Immature natural killer cell (primary cell): ENCODE measurements around the gene BICRA. TPM values are rescaled to one million over a fixed set of nuclear protein-coding genes. Genes with fewer than 3 reads are reported as not detected.
"Not testable (repeated sequence)": the region's sequence is repeated elsewhere in the genome, so short reads cannot be mapped to it uniquely, and the experiment has no call there.

Experiments
- DNase-seq, 3 donors: peaks; one replicate each; pipeline ENCODE4 v3.0.0; 2022; ENCODE audit warnings: mixed read lengths in 1 of 3
- H3K27ac Mint-ChIP-seq, 6 donors: one replicate each; pipeline ENCODE4 v1.8.0; 2020; ENCODE audit warnings: mixed read lengths in 6 of 6, mild to moderate bottlenecking in 5 of 6, inconsistent platforms in 4 of 6, moderate library complexity in 3 of 6
- H3K27me3 Mint-ChIP-seq, 3 donors: one replicate each; pipeline ENCODE4 v1.8.0; 2020 to 2021; ENCODE audit warnings: low read depth in 3 of 3, mild to moderate bottlenecking in 3 of 3, mixed read lengths in 3 of 3, moderate library complexity in 3 of 3, inconsistent platforms in 1 of 3
- H3K36me3 Mint-ChIP-seq, 3 donors: one replicate each; pipeline ENCODE4 v1.8.0; 2020; ENCODE audit warnings: mixed read lengths in 3 of 3, inconsistent platforms in 2 of 3, mild to moderate bottlenecking in 2 of 3
- H3K4me1 Mint-ChIP-seq, 2 donors: one replicate each; pipeline ENCODE4 v1.8.0; 2020; ENCODE audit warnings: inconsistent platforms in 2 of 2, mild to moderate bottlenecking in 2 of 2, mixed read lengths in 2 of 2, moderate library complexity in 1 of 2
- H3K4me3 Mint-ChIP-seq, 5 donors: one replicate each; pipeline ENCODE4 v1.8.0; 2020; ENCODE audit warnings: mild to moderate bottlenecking in 5 of 5, mixed read lengths in 5 of 5, inconsistent platforms in 3 of 5, moderate library complexity in 3 of 5
- H3K9me3 Mint-ChIP-seq, 6 donors: one replicate each; pipeline ENCODE4 v1.8.0; 2020; ENCODE audit warnings: mild to moderate bottlenecking in 6 of 6, mixed read lengths in 6 of 6, inconsistent platforms in 4 of 6, moderate library complexity in 3 of 6
- polyA plus RNA-seq, 3 donors: library from polyadenylated mRNA; unstranded; fragments of 300-500 nt; fragmentation: Illumina TruSeq; gene quantifications; one replicate each; pipeline ENCODE4 v1.2.3, GENCODE V29; 2021

Gene BICRA
- polyA plus RNA-seq: 1 to 10 TPM in 1 of 3 donors, under 1 TPM in 1, not detected in 1; 0.36 to 1.9 TPM

DNA sequence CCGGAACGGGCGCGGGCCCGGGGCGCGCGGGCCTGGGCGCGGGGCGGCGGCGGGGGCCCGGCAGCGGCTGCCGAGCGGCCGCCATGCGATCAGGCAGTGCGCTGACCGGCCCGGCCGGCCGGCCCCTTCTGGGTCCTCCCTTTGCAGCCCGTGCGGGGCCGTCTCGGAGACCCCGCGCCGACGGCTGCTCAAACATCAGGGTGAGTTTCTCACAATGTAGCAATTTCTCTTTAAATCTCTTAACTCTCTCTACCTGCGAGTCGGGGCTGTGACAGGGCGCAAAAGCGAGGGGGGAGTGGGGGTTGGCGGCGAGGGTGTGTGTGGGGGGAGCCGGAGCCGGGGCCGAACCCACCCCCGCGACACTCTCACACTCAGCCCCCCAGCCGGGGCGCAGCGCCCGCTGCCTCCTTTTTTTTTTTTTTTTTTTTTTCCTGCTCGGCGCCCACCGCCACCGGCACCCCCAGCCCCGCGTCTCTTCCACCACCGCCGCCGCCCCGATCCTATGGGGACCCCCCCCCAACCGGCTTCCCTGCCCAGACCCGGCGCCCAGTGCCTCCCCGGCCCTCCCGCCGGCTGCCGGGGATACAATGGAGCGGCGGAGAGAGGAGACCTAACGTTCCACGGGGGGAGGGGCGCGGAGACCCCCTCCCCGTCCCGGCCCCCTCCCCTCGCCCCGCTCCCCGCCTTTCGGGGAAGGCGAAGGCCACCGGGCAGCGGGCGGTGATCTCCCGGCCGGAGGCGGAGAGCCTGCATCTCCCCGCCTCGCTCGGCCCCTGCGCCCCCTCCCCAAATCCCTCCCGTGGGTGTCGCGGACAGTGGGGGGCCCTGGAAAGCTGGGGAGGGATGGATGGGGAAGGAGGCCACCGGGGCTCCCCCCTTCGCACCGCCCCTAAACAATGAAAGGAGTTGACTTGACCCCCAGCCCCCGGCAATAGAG is at the start of gene BICRA:
TSS of gene BICRA (plus strand) at position 166 of the 937 bp plus-strand sequence. CDS start 64,441 bp downstream, outside the sequence.
- H3K27ac Mint-ChIP-seq: peak within 1 kb of the TSS; percentile 85 to 98 (median 96)
- no peaks in the 10 kb centered on the region for H3K9me3 Mint-ChIP-seq
- H3K4me1 Mint-ChIP-seq: peaks cover 31 to 39% of the 10 kb centered on the region in 2 donors
- peaks cover 1 to 12% (median 3%) of the 10 kb centered on the region in 3 donors for H3K27me3 Mint-ChIP-seq
- H3K4me3 Mint-ChIP-seq: peak within 1 kb of the TSS; percentile 87 to 98 (median 97)
- no peaks in the 10 kb centered on the region for H3K36me3 Mint-ChIP-seq
- DNase-seq: peak; percentile 83 to 90 (median 84)

DNA sequence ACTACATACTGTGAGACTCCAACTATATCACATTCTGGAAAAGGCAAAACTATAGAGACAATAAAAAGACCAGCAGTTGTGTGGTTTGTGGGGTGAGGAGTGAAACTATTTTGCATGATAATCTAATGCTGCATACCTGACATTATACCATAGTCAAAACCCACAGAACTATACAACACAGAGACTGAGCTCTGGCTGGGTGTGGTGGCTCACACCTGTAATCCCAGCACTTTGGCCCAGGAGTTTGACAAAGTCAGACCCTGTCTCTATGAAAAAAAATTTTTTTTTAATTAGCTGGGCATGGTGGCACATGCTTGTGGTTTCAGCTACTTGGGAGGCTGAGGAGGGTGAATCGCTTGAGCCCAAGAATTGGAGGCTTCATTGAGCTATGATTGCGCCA is 47.9 kb upstream of the BICRA start:
- Mint-ChIP-seq H3K9me3 (no peaks in the 10 kb centered on the region), H3K4me3 (no peak overlapping the region), H3K27me3 (peaks cover 0 to 2% (median 0%) of the 10 kb centered on the region in 3 donors), H3K27ac (no peak overlapping the region), H3K36me3 (no peaks in the 10 kb centered on the region), H3K4me1 (peaks cover 5 to 6% of the 10 kb centered on the region in 2 donors)
- DNase-seq: no peak

DNA sequence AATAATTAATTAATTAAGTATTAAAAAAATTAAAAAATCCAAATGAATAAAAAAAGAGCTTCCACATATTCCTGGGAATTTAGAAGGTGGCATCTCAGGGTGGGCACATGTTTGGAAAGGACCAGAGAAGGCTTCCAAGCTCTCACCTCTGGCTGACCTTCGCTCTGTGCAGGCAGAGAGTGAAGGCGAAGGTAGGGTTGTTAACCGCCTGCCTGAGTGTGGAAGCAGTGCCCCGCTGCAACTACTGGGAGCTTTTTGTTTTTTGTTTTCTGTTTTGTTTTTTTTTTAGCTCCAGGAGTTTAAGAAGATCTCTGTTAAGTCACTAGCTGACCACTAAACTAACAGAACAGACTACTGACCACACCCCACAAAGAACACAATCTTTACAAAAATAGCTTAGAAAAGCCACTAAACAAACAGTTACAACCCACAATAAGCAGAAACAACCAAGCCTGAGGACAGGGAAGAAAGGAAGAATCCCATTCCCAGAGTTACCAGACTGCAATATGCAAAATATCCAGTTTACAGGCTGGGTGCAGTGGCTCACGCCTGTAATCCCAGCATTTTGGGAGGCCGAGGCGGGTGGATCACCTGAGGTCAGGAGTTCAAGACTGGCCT is 47.4 kb upstream of the BICRA start:
- DNase-seq: no peak
- peaks cover 0 to 2% (median 0%) of the 10 kb centered on the region in 3 donors for H3K27me3 Mint-ChIP-seq
- H3K4me1 Mint-ChIP-seq: peaks cover 5 to 6% of the 10 kb centered on the region in 2 donors
- H3K36me3 Mint-ChIP-seq: no peaks in the 10 kb centered on the region
- H3K4me3 Mint-ChIP-seq: no peak overlapping the region
- no peak overlapping the region for H3K27ac Mint-ChIP-seq
- no peaks in the 10 kb centered on the region for H3K9me3 Mint-ChIP-seq

DNA sequence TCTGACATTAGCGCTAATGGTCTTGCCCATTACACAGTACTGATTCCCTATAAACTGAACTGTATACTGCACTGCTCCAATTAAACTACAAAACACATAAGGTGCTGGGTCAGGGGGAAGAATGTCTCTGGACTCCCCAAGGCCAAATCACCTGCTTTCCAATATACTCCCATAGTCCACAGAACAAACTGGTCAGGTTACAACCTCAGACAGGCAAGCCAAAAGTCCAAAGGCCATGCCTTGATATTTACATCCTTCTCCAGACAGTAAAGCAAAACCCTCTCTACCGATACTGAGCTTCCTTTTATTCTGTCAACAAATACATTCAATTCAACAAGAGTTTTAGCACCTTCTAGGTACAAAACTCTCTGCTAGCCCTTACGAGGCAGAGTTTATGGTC is 44.9 kb upstream of the BICRA start:
- Mint-ChIP-seq H3K27ac (no peak overlapping the region), H3K4me1 (peaks cover 5 to 6% of the 10 kb centered on the region in 2 donors), H3K4me3 (no peak overlapping the region), H3K27me3 (peaks cover 0 to 1% (median 1%) of the 10 kb centered on the region in 3 donors), H3K36me3 (no peaks in the 10 kb centered on the region), H3K9me3 (no peaks in the 10 kb centered on the region)
- no peak for DNase-seq

DNA sequence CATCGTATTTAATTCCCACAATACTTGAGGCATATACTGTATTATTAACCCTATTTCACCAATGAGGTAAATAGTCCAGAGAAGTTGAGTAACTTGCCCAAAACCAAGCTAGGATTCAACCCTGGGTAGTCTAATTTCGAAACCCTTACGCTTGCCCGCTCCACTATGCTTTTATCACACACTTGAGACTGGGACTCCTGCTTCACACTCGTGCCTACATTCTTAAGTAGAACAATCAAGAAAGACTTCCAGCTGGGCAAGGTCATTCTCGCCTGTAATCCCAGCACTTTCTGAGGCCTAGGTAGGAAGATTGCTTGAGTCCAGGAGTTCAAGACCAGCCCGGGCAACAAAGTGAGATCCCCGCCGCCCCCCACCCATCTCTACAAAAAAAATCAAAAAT is 39.6 kb upstream of the BICRA start:
- no peak for DNase-seq
- Mint-ChIP-seq H3K27ac (peak overlapping the region in 1 of 6 donors; percentile 51), H3K4me1 (peaks cover 10 to 12% of the 10 kb centered on the region in 2 donors), H3K27me3 (peaks cover 0 to 7% (median 3%) of the 10 kb centered on the region in 3 donors), H3K4me3 (no peak overlapping the region), H3K9me3 (peaks cover 0 to 1% (median 0%) of the 10 kb centered on the region in 6 donors), H3K36me3 (no peaks in the 10 kb centered on the region)

DNA sequence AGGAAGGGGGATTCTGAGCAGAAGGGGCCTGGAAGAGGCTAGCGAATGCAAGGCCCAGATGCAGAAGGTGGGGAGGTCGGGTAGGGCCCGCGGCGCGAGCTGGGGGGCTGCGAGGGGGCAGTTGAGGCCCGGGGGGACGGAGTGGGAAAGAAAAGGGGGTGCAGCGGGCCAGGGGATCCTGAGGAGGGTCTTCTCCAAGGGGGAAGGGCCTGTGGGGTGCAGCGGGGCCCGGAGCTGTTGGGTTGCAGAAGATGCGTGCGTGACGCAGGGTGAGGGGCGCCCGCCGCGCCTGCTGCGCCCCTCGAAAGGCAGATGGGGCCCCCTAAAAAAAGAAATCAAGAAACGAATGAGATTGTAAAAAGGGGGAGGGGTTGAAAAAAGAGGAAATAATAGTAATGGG is 36.3 kb upstream of the BICRA start:
- peaks cover 0 to 12% (median 3%) of the 10 kb centered on the region in 3 donors for H3K27me3 Mint-ChIP-seq
- H3K27ac Mint-ChIP-seq: no peak overlapping the region
- H3K9me3 Mint-ChIP-seq: peaks cover 0 to 1% (median 0%) of the 10 kb centered on the region in 6 donors
- H3K4me3 Mint-ChIP-seq: peak overlapping the region in 4 of 5 donors; percentile 53 to 71 (median 61)
- DNase-seq: no peak
- H3K4me1 Mint-ChIP-seq: peaks cover 14 to 16% of the 10 kb centered on the region in 2 donors
- no peaks in the 10 kb centered on the region for H3K36me3 Mint-ChIP-seq

DNA sequence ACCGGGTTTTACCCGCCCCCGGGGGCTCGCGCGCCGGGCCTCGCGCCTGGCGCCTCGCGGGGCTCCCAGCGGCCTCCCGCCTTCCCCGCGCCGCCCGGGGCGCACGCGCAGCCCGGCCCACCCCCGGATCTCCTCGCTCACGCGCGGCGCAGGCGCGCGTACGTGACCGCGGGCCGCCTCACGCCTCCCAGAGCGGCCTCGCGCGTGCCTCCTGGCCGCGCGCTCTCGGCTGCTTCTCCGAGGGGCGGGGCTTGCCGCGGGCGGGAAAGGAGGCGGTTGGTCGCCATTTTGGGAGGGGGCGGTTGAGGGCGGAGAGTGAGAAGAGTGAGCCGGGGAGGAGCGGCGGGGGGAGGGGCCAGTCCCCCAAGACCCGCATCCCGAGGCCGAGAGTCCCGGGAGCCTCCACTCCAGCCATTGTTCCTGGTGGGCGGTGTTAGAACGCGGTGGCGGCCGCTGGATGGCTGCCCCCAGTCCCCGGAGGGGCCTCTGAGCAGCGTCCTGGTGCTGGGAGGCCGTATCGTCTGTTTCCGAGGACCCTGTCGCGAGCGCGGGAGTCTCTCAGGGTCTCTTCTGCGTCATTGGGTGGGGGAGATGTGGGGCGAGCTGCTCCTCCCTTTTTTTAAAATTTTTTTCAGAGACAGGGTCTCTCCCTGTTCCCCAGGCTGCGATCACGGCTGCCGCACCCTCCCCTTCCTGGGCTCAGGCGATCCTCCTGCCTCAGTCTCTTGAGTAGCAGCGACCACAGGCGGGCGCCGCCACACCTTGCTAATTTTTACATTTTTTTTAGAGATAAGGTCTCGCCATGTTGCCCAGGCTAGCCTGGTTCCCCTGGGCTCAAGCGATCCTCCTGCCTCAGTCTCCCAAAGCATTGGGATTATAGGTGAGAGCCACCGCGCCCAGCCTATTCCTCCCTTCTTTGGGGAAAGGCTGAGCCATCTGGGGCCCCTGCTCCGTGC is 35.6 kb upstream of the BICRA start, which contains the start of gene ZNF541:
TSS of gene ZNF541 (minus strand) at position 78 of the 956 bp plus-strand sequence. CDS start 17,292 bp downstream, outside the sequence.
- Mint-ChIP-seq H3K4me3 (peak within 1 kb of the TSS; percentile 72 to 85 (median 84)), H3K36me3 (no peaks in the 10 kb centered on the region), H3K27ac (peak within 1 kb of the TSS; percentile 57 to 82 (median 69)), H3K9me3 (peaks cover 0 to 1% (median 0%) of the 10 kb centered on the region in 6 donors), H3K4me1 (peaks cover 19% of the 10 kb centered on the region in 2 donors), H3K27me3 (peaks cover 0 to 14% (median 4%) of the 10 kb centered on the region in 3 donors)
- DNase-seq: peak; percentile 89 to 92 (median 91)

DNA sequence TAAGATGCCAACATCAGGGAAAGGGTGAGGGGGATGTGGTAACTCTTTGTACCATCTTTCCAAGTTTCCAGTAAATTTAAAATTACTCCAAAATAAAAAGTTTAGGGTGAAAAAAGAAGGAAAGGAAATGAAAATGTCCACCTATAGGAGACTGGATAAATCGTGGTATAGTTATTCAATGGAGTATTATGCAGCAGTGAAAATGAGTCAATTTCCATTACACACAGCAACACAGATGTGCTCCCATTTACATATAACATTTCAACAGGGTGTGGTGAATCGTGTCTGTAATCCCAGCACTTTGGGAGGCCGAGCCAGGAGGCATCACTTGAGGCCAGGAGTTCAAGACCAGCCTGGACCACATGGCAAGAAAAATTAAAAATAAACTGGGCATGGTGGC is 28.5 kb upstream of the BICRA start:
- no peak overlapping the region for H3K27ac Mint-ChIP-seq
- no peak overlapping the region for H3K4me3 Mint-ChIP-seq
- no peaks in the 10 kb centered on the region for H3K36me3 Mint-ChIP-seq
- no peaks in the 10 kb centered on the region for H3K9me3 Mint-ChIP-seq
- H3K4me1 Mint-ChIP-seq: peaks cover 8 to 9% of the 10 kb centered on the region in 2 donors
- H3K27me3 Mint-ChIP-seq: peaks cover 3 to 8% (median 4%) of the 10 kb centered on the region in 3 donors
- DNase-seq: no peak

DNA sequence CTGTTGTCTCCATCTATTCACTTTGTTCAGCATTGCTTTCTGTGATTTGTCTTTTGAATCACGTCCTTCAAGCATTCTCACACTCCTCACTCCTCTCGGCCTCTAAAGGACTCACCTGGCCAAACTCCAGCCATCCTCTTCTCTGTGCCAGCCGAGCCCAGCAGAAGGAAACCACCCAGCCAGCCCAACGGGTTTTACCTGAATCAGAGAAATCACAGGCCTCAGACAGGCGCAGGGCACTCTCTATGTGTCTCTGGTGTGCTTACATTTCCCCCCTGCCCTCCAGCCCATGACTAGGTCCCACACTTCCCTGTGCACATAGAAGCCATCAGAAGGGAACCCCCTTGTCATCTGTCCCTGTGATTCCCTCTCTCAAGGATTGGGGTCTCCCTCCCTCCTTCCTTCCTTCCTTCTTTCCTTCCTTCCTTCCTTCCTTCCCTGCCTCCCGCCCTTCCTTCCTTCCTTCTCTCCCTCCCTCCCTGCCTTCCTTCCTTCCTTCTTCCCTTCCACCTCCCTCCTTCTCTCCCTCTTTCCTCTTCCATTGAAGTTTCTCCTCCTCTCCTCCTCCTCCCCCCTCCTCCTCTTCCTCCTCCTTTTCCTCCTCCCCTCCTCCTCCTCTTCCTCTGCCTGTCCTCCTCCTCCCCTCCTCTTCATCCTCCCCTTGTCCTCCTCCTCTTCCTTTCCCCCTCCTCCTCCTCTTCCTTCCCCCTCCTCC is 27.2 kb upstream of the BICRA start:
- H3K4me3 Mint-ChIP-seq: no peak overlapping the region
- peaks cover 3 to 9% (median 8%) of the 10 kb centered on the region in 3 donors for H3K27me3 Mint-ChIP-seq
- peaks cover 0 to 5% (median 0%) of the 10 kb centered on the region in 6 donors for H3K9me3 Mint-ChIP-seq
- DNase-seq: no peak
- peaks cover 8 to 9% of the 10 kb centered on the region in 2 donors for H3K4me1 Mint-ChIP-seq
- peaks cover 0 to 5% (median 0%) of the 10 kb centered on the region in 3 donors for H3K36me3 Mint-ChIP-seq
- H3K27ac Mint-ChIP-seq: no peak overlapping the region

DNA sequence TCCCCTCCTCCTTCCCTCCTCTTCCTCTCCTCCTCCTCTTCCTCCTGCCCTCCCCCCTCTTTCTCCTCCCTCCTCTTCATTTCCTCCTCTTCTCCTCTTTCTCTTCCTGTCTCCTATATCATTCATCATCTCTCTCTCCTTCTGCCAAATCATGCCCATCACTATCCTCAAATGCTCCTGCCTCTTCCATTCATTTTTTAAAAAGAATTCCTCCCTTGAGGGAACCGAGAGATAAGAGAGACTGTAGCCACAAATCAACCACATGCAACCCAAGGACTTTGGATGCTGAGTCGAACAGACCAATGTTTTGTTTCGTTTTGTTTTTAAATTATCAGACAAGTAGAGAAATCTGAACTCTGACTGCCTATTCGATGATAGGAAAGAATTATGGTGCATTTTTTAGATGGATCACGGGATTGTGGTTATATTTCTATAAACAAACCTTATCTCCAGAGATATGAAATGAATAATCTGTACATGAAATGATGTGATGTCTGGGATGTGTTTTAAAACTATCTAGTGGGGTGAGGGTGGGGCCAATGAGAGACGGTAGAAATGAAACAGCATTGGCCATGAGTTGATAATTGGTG is 26.5 kb upstream of the BICRA start:
- no peak for DNase-seq
- Mint-ChIP-seq H3K36me3 (peaks cover 0 to 5% (median 0%) of the 10 kb centered on the region in 3 donors), H3K27ac (peak overlapping the region in 2 of 6 donors; percentile 2 to 25), H3K4me3 (no peak overlapping the region), H3K4me1 (peaks cover 7% of the 10 kb centered on the region in 2 donors), H3K27me3 (peaks cover 3 to 9% (median 8%) of the 10 kb centered on the region in 3 donors), H3K9me3 (peaks cover 0 to 5% (median 0%) of the 10 kb centered on the region in 6 donors)

DNA sequence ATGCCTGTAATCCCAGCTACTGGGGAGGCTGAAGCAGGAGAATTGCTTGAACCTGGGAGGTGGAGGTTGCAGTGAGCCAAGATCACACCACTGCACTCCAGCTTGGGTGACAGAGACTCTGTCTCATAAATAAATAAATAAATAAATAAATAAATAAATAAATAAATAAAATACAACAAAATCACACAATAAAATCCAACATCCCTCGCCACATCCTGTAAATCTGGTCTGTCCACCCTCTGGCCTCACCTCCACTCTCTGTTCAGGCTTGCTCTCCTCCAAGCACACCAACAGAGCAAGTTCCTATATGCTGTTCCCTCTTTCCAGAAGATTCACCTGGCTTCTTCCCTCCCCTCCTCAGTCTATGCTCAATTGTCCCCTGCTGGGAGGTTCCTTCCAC is 25.8 kb upstream of the BICRA start:
- not testable (repeated sequence) for H3K36me3 Mint-ChIP-seq, H3K4me3 Mint-ChIP-seq, H3K4me1 Mint-ChIP-seq, DNase-seq, H3K27ac Mint-ChIP-seq, H3K9me3 Mint-ChIP-seq, H3K27me3 Mint-ChIP-seq

DNA sequence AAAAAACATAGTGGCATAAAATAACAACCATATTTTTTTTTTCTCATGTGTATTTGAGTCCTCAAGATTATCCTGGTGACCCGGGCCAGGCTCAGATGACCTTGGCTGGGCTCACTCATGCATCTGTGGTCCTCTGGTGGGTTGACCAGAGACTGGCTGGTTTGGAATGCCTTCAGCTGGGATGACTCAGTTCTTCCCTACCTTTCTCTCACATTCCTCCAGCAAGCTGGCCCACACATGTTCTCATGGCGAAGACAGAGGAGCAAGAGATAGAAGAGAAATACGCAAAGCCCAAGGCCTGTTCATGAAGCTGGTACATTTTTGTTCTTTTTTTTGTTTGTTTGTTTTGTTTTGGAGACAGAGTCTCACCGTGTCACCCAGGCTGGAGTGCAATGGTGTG is 21.6 kb upstream of the BICRA start:
- peaks cover 0 to 5% (median 0%) of the 10 kb centered on the region in 3 donors for H3K36me3 Mint-ChIP-seq
- peaks cover 0 to 2% of the 10 kb centered on the region in 2 donors for H3K4me1 Mint-ChIP-seq
- DNase-seq: no peak
- H3K27ac Mint-ChIP-seq: no peak overlapping the region
- H3K4me3 Mint-ChIP-seq: no peak overlapping the region
- peaks cover 0 to 5% (median under 1%) of the 10 kb centered on the region in 6 donors for H3K9me3 Mint-ChIP-seq
- H3K27me3 Mint-ChIP-seq: peaks cover 0 to 9% (median 6%) of the 10 kb centered on the region in 3 donors
